Upper lobe of right lung (tissue), 1 donor: ENCODE measurements around the gene C1S. TPM values are rescaled to one million over a fixed set of nuclear protein-coding genes. Genes with fewer than 3 reads are reported as not detected.
"Not testable (repeated sequence)": the region's sequence is repeated elsewhere in the genome, so short reads cannot be mapped to it uniquely, and the experiment has no call there.

Experiments used
- ATAC-seq: fragments of 200-7000 bp; cut with Tn5 transposase; one replicate; pipeline ENCODE4 v1.9.1; 2020; ENCODE audit warnings: mild to moderate bottlenecking, moderate library complexity
- DNase-seq: peaks from one replicate; pipeline ENCODE4 v3.0.0-alpha.2; 2020
- H3K27ac ChIP-seq: fragments of 200-600 bp; one replicate; pipeline ENCODE4 v1.8.0; 2022
- H3K27me3 ChIP-seq: fragments of 200-600 bp; one replicate; pipeline ENCODE4 v1.8.0; 2022; ENCODE audit warnings: mild to moderate bottlenecking
- H3K36me3 ChIP-seq: fragments of 200-600 bp; one replicate; pipeline ENCODE4 v1.8.0; 2022
- H3K4me1 ChIP-seq: fragments of 200-600 bp; one replicate; pipeline ENCODE4 v1.8.0; 2022
- H3K4me3 ChIP-seq: fragments of 200-600 bp; one replicate; pipeline ENCODE4 v1.8.0; 2022; ENCODE audit warnings: mild to moderate bottlenecking
- H3K9me3 ChIP-seq: fragments of 200-600 bp; one replicate; pipeline ENCODE4 v1.8.0; 2022
- intact Hi-C: fragments of 100-400 bp; cut with DNase I; formaldehyde crosslinking; loops from one replicate; pipeline ENCODE4 v1.11.0; 2022
- total RNA-seq: library from RNA; stranded (reverse); fragmentation: NEBNext Ultra II Directional; extraction: Animal tissue kit (Norgen Biotek cat#: 25700); gene quantifications from one replicate; pipeline ENCODE4 v1.2.1, GENCODE V29; 2021
- TF ChIP-seq, protein P1 (sequence below): fragments of 200-600 bp; IDR thresholded peaks from one replicate; pipeline ENCODE4 v1.8.0; 2022; ENCODE audit warnings: antibody characterized with exemption
- donor health status: DM: no; HTN: yes; CAD: no; lungs with severe emphysema.

Gene C1S
- total RNA-seq, 1 donor from 2014 or later: 321 TPM

DNA sequence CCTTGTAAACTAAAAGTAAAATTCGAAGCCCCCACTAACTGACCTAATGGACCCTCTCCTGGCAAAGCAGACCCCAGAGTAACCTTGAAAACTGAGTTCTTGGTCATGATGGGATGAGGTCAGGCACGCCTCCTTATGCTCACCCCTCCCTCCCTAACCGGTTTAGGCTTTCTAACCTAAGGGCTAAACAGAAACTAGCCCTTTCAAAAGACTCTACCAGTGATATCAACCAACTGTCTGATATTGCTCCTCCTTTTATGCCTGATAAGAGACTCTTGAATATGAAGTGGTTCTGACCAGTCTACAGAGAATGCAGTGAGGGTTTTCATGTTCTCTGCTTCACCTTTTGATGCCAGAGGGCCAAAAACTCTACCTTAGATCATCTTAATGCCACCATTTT, 37.4 kb upstream of the C1S start:
- H3K27me3 ChIP-seq: no peaks in the 10 kb centered on the region
- peaks cover 8% of the 10 kb centered on the region for H3K4me1 ChIP-seq
- no peaks in the 10 kb centered on the region for H3K9me3 ChIP-seq
- no peak overlapping the region for H3K27ac ChIP-seq
- intact Hi-C loops: no loop called here
- H3K4me3 ChIP-seq: no peak overlapping the region
- DNase-seq: no peak
- no peaks in the 10 kb centered on the region for H3K36me3 ChIP-seq
- ATAC-seq: no peak
- TF ChIP-seq, protein P1, sequence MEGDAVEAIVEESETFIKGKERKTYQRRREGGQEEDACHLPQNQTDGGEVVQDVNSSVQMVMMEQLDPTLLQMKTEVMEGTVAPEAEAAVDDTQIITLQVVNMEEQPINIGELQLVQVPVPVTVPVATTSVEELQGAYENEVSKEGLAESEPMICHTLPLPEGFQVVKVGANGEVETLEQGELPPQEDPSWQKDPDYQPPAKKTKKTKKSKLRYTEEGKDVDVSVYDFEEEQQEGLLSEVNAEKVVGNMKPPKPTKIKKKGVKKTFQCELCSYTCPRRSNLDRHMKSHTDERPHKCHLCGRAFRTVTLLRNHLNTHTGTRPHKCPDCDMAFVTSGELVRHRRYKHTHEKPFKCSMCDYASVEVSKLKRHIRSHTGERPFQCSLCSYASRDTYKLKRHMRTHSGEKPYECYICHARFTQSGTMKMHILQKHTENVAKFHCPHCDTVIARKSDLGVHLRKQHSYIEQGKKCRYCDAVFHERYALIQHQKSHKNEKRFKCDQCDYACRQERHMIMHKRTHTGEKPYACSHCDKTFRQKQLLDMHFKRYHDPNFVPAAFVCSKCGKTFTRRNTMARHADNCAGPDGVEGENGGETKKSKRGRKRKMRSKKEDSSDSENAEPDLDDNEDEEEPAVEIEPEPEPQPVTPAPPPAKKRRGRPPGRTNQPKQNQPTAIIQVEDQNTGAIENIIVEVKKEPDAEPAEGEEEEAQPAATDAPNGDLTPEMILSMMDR: no peak

DNA sequence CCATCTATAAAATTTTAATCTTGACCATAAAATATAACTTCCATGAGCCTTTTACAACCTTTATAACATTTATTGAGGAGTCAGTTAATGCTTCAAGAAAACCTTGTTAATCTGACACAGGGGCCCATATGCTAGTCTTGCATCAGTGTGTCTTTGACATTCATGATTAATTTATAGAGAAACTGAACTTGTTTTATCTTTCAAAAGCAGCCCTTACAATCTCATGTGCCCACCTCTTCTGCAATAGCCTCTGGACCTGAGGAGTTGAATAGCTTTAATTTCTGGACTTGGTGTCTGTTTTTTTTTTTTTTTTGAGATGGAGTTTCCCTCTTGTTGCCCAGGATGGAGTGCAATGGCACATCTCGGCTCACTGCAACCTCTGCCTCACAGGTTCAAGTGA, 33.7 kb upstream of the C1S start:
- TF ChIP-seq, protein P1: no peak
- H3K9me3 ChIP-seq: no peaks in the 10 kb centered on the region
- DNase-seq (no peak), ATAC-seq (no peak)
- no peaks in the 10 kb centered on the region for H3K27me3 ChIP-seq
- H3K27ac ChIP-seq: no peak overlapping the region
- H3K4me3 ChIP-seq: no peak overlapping the region
- no peaks in the 10 kb centered on the region for H3K4me1 ChIP-seq
- no peaks in the 10 kb centered on the region for H3K36me3 ChIP-seq
- intact Hi-C loops: no loop called here

DNA sequence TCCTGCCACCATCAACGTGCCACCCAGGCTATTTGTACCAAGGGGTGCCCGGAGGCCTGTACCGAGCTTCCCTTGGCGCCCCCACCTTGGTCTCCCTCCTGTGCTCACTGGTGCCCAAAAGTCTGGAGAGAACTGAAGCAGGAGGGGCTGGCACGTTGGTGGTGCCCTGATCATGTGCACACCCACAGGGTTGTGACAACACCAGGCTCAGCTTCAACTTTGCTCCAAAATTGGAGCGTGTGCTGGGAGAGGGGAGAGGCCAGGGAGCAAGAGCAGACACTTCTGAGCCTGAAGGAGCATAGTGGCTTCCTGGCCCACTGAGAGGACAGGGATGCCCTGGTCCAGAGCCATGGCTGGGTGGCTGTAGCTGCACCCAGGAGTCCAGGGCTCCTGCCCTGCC, 29.2 kb upstream of the C1S start:
- ATAC-seq (peak; percentile 73), DNase-seq (no peak)
- no peaks in the 10 kb centered on the region for H3K27me3 ChIP-seq
- intact Hi-C loops: no loop called here
- TF ChIP-seq, protein P1: no peak
- H3K36me3 ChIP-seq: no peaks in the 10 kb centered on the region
- H3K4me1 ChIP-seq: no peaks in the 10 kb centered on the region
- no peak overlapping the region for H3K4me3 ChIP-seq
- no peak overlapping the region for H3K27ac ChIP-seq
- no peaks in the 10 kb centered on the region for H3K9me3 ChIP-seq

DNA sequence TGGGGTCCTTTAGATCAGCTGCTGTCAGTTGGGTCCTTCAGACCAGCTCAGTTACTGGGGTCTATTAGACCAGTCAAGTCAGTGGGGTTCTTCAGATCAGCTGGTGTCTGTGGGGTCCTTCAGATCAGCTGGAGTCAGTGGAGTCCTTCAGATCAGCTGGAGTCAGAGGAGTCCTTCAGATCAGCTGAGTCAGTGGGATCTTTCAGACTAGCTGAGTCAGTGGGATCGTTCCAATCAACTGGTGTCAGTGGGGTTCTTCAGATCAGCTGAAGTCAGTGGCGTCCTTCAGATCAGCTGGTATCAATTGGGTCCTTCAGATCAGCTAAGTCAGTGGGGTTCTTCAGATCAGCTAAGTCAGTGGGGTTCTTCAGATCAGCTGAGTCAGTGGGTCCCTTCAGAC, 27.5 kb upstream of the C1S start:
- H3K27ac ChIP-seq: no peak overlapping the region
- H3K36me3 ChIP-seq: no peaks in the 10 kb centered on the region
- intact Hi-C loops: no loop called here
- no peaks in the 10 kb centered on the region for H3K27me3 ChIP-seq
- ATAC-seq (no peak), DNase-seq (no peak)
- no peak overlapping the region for H3K4me3 ChIP-seq
- no peaks in the 10 kb centered on the region for H3K9me3 ChIP-seq
- TF ChIP-seq, protein P1: no peak
- H3K4me1 ChIP-seq: no peaks in the 10 kb centered on the region

DNA sequence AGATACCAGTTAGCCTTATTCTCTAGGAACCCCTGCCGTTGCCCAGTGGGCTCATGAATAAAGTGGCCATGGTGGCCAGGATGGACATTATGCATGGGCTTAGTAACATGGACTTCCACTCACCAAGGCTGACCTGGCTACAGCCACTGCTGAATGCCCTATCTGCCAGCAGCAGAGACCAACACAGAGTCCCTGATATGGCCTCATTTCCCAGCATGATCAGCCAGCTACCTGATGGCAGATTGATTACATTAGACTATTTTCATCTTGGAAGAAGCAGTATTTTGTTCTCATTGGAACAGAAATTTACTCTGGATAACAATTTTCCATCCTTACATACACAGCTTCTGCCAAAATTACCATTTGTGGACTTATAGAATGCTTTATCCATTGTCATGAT, 26.1 kb upstream of the C1S start:
- Histone ChIP-seq H3K27ac (no peak overlapping the region), H3K36me3 (no peaks in the 10 kb centered on the region), H3K4me1 (no peaks in the 10 kb centered on the region), H3K4me3 (no peak overlapping the region), H3K27me3 (no peaks in the 10 kb centered on the region), H3K9me3 (no peaks in the 10 kb centered on the region)
- TF ChIP-seq, protein P1: no peak
- ATAC-seq (no peak), DNase-seq (no peak)
- intact Hi-C loops: no loop called here

DNA sequence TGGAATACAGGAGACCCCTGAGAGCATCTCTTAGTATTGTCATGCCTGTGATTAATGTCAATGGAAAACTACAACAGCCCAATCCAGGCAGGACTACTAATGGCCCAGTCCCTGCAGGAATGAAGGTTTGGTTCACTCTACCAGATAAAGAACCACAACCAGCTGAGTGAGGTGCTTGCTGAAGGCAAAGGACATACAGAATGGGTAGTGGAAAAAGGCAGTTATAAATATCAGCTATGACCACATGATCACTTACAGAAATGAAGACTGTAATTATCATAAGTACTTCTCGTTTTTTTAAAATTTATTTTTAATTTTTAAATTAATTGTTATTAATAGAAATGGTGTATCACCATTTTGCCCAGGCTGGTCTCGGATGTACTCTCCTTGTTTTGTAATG, 25.1 kb upstream of the C1S start:
- Histone ChIP-seq H3K27ac (no peak overlapping the region), H3K4me3 (no peak overlapping the region), H3K4me1 (no peaks in the 10 kb centered on the region), H3K27me3 (no peaks in the 10 kb centered on the region), H3K9me3 (no peaks in the 10 kb centered on the region), H3K36me3 (no peaks in the 10 kb centered on the region)
- DNase-seq (no peak), ATAC-seq (no peak)
- intact Hi-C loops: no loop called here
- TF ChIP-seq, protein P1: no peak

DNA sequence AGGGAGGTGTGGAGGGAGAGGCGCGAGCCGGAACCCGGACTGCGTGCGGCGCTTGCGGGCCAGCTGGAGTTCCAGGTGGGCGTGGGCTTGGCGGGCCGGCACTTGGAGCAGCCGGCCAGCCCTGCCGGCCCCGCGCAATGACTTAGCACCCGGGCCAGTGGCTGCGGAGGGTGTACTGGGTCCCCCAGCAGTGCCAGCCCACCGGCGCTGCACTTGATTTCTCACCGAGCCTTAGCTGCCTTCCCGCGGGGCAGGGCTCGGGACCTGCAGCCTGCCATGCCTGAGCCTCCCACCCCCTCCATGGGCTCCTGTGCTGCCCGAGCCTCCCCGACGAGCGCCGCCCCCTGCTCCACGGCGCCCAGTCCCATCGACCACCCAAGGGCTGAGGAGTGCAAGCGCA, 23.1 kb upstream of the C1S start:
- H3K4me1 ChIP-seq, H3K36me3 ChIP-seq, H3K27me3 ChIP-seq, H3K4me3 ChIP-seq, H3K27ac ChIP-seq, ATAC-seq, intact Hi-C loops, H3K9me3 ChIP-seq, DNase-seq: not testable (repeated sequence)
